Upper lobe of right lung (tissue), 1 donor: ENCODE data around the gene SH3GL3. TPM values are rescaled to one million over a fixed set of nuclear protein-coding genes. Genes with fewer than 3 reads are reported as not detected.

Experiments
- ATAC-seq: fragments of 200-7000 bp; cut with Tn5 transposase; one replicate; pipeline ENCODE4 v1.9.1; 2020; ENCODE audit warnings: mild to moderate bottlenecking, moderate library complexity
- DNase-seq: peaks from one replicate; pipeline ENCODE4 v3.0.0-alpha.2; 2020
- H3K27ac ChIP-seq: fragments of 200-600 bp; one replicate; pipeline ENCODE4 v1.8.0; 2022
- H3K27me3 ChIP-seq: fragments of 200-600 bp; one replicate; pipeline ENCODE4 v1.8.0; 2022; ENCODE audit warnings: mild to moderate bottlenecking
- H3K36me3 ChIP-seq: fragments of 200-600 bp; one replicate; pipeline ENCODE4 v1.8.0; 2022
- H3K4me1 ChIP-seq: fragments of 200-600 bp; one replicate; pipeline ENCODE4 v1.8.0; 2022
- H3K4me3 ChIP-seq: fragments of 200-600 bp; one replicate; pipeline ENCODE4 v1.8.0; 2022; ENCODE audit warnings: mild to moderate bottlenecking
- H3K9me3 ChIP-seq: fragments of 200-600 bp; one replicate; pipeline ENCODE4 v1.8.0; 2022
- intact Hi-C: fragments of 100-400 bp; cut with DNase I; formaldehyde crosslinking; loops from one replicate; pipeline ENCODE4 v1.11.0; 2022
- total RNA-seq: library from RNA; stranded (reverse); fragmentation: NEBNext Ultra II Directional; extraction: Animal tissue kit (Norgen Biotek cat#: 25700); gene quantifications from one replicate; pipeline ENCODE4 v1.2.1, GENCODE V29; 2021
- TF ChIP-seq, protein P1 (sequence below): fragments of 200-600 bp; IDR thresholded peaks from one replicate; pipeline ENCODE4 v1.8.0; 2022; ENCODE audit warnings: antibody characterized with exemption
- donor health status: DM: no; HTN: yes; CAD: no; lungs with severe emphysema.

Gene SH3GL3
- total RNA-seq, 1 donor from 2014 or later, result 3.4 TPM

DNA sequence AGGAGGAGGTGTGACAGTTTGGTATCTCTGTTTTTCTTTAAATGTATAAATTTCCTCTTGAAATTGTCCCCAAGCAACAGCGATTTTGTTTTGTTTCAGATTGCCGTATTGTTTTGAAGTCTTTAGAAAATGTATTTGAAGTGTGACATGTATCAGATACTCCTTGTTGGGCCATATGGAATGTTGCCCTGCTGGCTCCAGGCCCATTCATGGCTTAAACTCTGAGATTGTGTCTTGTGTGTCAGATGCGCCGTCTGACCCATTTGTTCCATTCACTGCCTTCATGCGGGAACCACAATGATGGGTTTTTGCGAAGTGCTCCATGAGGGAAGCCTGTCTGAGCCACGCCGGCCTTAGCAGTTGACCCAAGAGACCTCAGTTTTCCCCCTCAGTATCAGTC is 131.6 kb downstream of the SH3GL3 start:
- Histone ChIP-seq H3K4me1 (no peaks in the 10 kb centered on the region), H3K9me3 (no peaks in the 10 kb centered on the region), H3K27me3 (no peaks in the 10 kb centered on the region), H3K4me3 (no peak overlapping the region), H3K36me3 (no peaks in the 10 kb centered on the region), H3K27ac (no peak overlapping the region)
- DNase-seq (no peak), ATAC-seq (no peak)
- TF ChIP-seq, protein P1, sequence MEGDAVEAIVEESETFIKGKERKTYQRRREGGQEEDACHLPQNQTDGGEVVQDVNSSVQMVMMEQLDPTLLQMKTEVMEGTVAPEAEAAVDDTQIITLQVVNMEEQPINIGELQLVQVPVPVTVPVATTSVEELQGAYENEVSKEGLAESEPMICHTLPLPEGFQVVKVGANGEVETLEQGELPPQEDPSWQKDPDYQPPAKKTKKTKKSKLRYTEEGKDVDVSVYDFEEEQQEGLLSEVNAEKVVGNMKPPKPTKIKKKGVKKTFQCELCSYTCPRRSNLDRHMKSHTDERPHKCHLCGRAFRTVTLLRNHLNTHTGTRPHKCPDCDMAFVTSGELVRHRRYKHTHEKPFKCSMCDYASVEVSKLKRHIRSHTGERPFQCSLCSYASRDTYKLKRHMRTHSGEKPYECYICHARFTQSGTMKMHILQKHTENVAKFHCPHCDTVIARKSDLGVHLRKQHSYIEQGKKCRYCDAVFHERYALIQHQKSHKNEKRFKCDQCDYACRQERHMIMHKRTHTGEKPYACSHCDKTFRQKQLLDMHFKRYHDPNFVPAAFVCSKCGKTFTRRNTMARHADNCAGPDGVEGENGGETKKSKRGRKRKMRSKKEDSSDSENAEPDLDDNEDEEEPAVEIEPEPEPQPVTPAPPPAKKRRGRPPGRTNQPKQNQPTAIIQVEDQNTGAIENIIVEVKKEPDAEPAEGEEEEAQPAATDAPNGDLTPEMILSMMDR, result no peak
- intact Hi-C loops, result no loop called here

DNA sequence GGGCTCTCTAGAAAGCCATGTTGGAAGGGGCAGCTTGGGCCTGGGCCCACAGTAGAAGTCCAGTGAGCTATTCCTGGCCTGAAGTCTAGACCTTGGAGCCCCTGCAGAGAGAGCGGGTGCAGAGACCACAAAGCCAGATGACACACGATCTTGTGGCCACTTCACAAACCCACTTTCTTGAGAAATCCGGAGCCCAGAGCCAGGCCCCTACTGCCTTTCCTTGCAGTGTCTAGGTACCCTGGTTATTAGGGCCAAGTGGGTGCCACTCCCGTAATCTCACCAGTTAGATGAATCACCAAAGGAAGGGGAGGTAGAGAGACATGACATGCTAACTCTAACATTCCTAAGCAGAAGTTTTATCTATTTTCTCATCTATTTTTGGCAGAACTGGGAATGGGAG is 134.2 kb downstream of the SH3GL3 start:
- no peaks in the 10 kb centered on the region for H3K27me3 ChIP-seq
- no peak overlapping the region for H3K27ac ChIP-seq
- H3K36me3 ChIP-seq, result no peaks in the 10 kb centered on the region
- ATAC-seq, result no peak
- TF ChIP-seq, protein P1, result no peak
- no peak overlapping the region for H3K4me3 ChIP-seq
- H3K9me3 ChIP-seq, result no peaks in the 10 kb centered on the region
- DNase-seq, result no peak
- H3K4me1 ChIP-seq, result no peaks in the 10 kb centered on the region
- intact Hi-C loops, result no loop called here

DNA sequence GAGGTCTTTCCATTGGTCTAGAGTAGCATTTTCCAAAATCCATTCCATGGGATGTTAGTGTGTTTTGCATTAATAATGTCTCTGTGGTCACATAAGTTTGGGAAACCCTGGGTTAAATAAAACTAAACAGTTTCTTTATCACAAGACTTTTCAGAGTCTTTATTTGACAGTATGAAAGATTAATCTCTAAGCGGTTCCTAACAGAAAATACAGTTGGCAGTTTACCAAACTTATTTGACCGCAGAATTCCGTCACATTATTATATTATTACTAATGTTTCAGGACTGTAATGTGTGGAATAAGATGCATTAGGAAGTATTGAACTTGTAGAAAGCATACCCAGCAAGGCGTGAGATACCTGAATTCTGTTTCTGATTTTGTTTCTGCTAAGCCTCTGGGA is 135.2 kb downstream of the SH3GL3 start:
- Histone ChIP-seq H3K4me3 (no peak overlapping the region), H3K4me1 (no peaks in the 10 kb centered on the region), H3K36me3 (no peaks in the 10 kb centered on the region), H3K27ac (no peak overlapping the region), H3K9me3 (no peaks in the 10 kb centered on the region), H3K27me3 (no peaks in the 10 kb centered on the region)
- ATAC-seq, result no peak
- TF ChIP-seq, protein P1, result no peak
- DNase-seq, result no peak
- intact Hi-C loops, result no loop called here

DNA sequence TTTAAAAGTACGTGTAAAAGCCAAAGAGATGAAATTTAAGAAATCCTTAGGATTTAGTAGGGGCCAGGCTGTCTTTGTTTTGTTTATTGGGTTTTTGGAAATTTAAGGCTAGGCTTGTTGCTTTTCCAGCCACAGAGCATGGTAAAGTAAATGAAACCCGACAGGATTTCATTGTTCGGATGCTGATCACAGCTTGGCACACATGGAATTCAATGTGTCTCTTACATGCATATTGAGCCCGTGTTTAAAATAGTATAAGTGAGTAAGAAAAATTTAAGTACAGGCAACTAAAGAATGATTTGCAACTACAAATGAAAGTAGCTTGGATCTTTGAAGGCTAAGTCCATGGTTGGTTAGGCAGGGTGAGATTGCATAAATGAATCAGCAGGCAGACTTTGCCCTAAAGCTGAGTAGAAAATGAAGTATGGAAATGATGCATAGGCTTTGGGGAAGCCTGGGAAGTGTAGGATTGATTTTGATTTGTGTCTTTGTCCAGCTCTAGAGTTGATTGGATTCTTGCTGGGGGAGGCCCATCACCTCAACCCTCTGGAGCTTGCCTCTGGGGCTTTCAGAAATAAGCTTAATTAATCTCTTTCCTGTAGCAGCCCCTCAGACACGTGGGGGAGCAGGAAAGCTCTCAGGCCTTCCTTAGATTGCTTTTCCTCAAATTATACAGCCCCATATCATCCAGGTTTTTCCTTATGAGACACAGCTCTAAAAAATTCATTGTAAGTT is 138.6 kb downstream of the SH3GL3 start:
- DNase-seq, result no peak
- intact Hi-C loops, result no loop called here

DNA sequence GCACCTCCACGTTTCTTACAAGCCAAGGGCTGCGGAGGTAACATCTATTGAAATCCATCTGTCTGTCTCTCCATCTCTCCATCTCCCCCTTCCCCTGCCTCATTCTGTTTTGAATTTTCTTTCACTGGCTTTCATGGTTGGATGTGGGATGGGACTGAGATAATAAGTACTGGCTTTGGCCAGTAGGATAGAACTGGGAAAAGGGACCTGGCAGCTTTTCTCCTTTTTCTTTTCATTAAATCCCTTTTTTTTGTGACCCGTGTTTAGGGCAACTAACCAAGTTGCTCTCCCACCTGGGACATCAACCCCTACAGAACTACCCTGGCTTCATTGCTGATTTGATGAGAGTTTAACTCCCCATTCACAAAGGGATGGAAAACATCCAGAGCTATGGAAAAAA is 139.9 kb downstream of the SH3GL3 start:
- H3K4me1 ChIP-seq, result no peaks in the 10 kb centered on the region
- DNase-seq (no peak), ATAC-seq (no peak)
- H3K9me3 ChIP-seq, result no peaks in the 10 kb centered on the region
- H3K27me3 ChIP-seq, result no peaks in the 10 kb centered on the region
- H3K27ac ChIP-seq, result no peak overlapping the region
- no peaks in the 10 kb centered on the region for H3K36me3 ChIP-seq
- intact Hi-C loops, result no loop called here
- TF ChIP-seq, protein P1, result no peak
- H3K4me3 ChIP-seq, result no peak overlapping the region

More for the DNA sequence above, 138.6 kb downstream of the SH3GL3 start:
- TF ChIP-seq, protein P1, result no peak
- Histone ChIP-seq H3K27me3 (no peaks in the 10 kb centered on the region), H3K9me3 (no peaks in the 10 kb centered on the region), H3K36me3 (no peaks in the 10 kb centered on the region), H3K4me3 (no peak overlapping the region), H3K27ac (no peak overlapping the region), H3K4me1 (no peaks in the 10 kb centered on the region)
- no peak for ATAC-seq

DNA sequence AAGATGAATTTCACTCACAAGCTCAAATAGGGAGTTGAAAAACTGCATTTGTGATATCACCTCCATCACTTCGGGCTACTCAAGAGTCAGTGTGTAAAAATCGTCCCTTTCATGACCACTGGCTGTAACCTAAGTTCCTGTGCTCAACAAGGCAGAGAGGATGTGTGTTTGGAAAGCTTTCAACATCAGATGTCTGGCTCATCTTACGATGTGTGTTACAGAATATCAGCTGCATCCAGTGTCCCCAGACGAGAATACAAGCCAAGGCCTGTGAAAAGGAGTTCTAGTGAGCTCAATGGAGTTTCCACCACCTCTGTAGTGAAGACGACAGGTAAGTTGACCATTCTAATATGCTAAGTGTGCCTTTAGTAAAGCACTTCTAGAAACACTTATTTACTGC is 141.3 kb downstream of the SH3GL3 start:
- no peaks in the 10 kb centered on the region for H3K36me3 ChIP-seq
- H3K27ac ChIP-seq, result no peak overlapping the region
- TF ChIP-seq, protein P1, result no peak
- intact Hi-C loops, result no loop called here
- no peaks in the 10 kb centered on the region for H3K4me1 ChIP-seq
- DNase-seq (no peak), ATAC-seq (no peak)
- H3K9me3 ChIP-seq, result no peaks in the 10 kb centered on the region
- no peaks in the 10 kb centered on the region for H3K27me3 ChIP-seq
- H3K4me3 ChIP-seq, result no peak overlapping the region
